ENCODE results near the gene CREB3L4. TPM values are rescaled to one million over a fixed set of nuclear protein-coding genes. Genes with fewer than 3 reads are reported as not detected.
A peak's percentile ranks its signal among the peaks of the same experiment; 100 is the strongest.

The CREB3L4 gene
- total and polyA plus RNA-seq, 4 donors: 1.4 to 10.7 (median 6.9) TPM

DNA sequence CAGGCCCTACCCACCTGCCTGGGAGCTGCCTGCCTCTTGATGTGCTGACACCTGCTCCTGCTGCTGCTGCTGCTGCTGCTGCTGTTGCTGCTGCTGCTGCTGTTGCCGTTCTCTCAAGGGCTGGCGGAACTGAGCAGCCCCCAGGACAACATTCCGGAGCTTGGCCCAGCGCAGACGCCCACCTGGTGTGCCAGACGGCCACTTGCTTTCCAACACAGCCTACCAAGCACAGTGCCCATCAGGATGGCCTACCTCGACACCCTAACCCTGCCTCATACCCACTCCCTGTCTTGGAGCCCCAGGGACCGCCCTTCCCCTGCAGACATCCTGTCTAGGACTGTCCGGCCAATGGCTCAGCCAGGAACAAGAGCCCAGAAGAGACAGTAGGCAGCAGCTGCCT is 33.0 kb upstream of the CREB3L4 start:
- no peak overlapping the region for H3K27ac ChIP-seq (ENCODE audit: low read depth in 1 of 2, low read length in 2 of 2)
- intact Hi-C loops (cut with DNase I): no loop called here
- DNase-seq (peak in 1 of 2 donors; percentile 72), ATAC-seq (ENCODE audit: low FRiP score) (no peak)
- no peaks in the 10 kb centered on the region for H3K27me3 ChIP-seq (ENCODE audit: control insufficient read depth in 1 of 2, insufficient read depth in 2 of 2, low read length in 1 of 2)
- no peak overlapping the region for H3K4me3 ChIP-seq (ENCODE audit: low read length in 2 of 2)
- peaks cover 6 to 11% of the 10 kb centered on the region in 2 donors for H3K36me3 ChIP-seq (ENCODE audit: control insufficient read depth in 1 of 2, insufficient read depth in 2 of 2, low read length in 1 of 2)
- 94 to 96% methylated on average over 9 of the region's 9 CpGs for WGBS, 2 donors
- no peaks in the 10 kb centered on the region for H3K9me3 ChIP-seq (ENCODE audit: control insufficient read depth, low read length)
- no peaks in the 10 kb centered on the region for H3K4me1 ChIP-seq (ENCODE audit: control insufficient read depth in 1 of 2, insufficient read depth in 2 of 2, low read length in 2 of 2)

DNA sequence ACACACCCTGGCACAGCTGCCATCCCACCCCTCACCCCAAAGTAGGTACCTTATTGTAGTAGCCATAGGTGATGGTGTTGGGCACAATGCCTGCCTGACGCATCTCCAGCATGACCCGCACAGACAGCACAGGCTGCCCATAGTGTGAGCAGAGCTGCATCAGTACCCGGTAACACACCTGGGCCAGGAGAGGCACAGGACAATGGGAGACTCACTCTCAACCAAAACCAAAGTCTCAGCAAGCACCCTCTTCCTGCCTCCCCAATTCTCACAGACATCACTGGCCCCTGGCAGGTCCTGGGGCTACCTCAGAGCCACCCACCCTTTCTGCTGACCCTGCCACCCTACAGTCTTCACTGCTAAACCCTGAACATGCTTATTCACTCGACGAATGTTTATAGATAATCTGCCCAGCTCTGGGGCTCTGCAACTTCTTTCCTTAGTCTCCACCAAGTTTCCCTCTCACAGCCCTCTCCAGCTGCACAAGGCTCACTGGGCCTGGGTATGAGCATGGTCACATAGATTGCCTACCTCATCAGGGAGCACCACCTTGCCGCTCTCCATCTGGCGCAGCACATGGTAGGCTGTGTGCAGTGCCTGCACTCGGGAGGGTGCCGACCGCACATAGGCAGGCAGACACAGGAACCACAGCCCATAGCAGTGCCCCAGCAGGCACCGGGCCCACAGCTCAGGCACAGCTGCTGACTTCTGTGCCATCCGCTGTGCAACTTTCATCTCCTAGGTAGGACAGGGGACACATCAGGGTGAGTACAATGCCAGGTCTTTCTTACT is 31.5 kb upstream of the CREB3L4 start:
- intact Hi-C loops (cut with DNase I): no loop called here
- no peak for ATAC-seq (ENCODE audit: low FRiP score)
- WGBS, 2 donors: 95 to 97% methylated on average over 12 of the region's 12 CpGs
- peak in 1 of 2 donors; percentile 37 for DNase-seq
- H3K4me1 ChIP-seq (ENCODE audit: control insufficient read depth in 1 of 2, insufficient read depth in 2 of 2, low read length in 2 of 2): no peaks in the 10 kb centered on the region
- no peaks in the 10 kb centered on the region for H3K9me3 ChIP-seq (ENCODE audit: control insufficient read depth, low read length)
- no peaks in the 10 kb centered on the region for H3K27me3 ChIP-seq (ENCODE audit: control insufficient read depth in 1 of 2, insufficient read depth in 2 of 2, low read length in 1 of 2)
- H3K4me3 ChIP-seq (ENCODE audit: low read length in 2 of 2): no peak overlapping the region
- H3K36me3 ChIP-seq (ENCODE audit: control insufficient read depth in 1 of 2, insufficient read depth in 2 of 2, low read length in 1 of 2): peaks cover 6 to 10% of the 10 kb centered on the region in 2 donors
- H3K27ac ChIP-seq (ENCODE audit: low read depth in 1 of 2, low read length in 2 of 2): no peak overlapping the region

DNA sequence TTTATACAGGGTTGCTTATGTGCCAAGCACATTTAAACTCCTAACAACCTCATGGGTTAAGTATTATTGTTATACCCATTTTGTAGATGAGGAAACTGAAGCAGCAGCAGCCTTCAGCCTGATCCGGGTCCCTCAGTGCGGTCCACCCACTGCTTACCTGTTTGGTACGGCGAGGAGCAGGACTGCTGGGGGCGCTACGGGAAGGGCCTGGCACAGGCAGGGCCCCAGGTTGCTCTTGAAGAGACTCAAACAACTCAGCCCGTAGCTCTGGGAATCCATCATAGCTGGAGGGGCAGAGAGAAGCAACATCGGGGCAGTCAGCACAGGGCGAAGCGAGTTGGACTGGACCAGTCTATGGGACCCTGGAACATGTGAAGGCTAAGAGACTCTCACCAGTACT is 30.4 kb upstream of the CREB3L4 start:
- H3K36me3 ChIP-seq (ENCODE audit: control insufficient read depth in 1 of 2, insufficient read depth in 2 of 2, low read length in 1 of 2): peaks cover 6 to 8% of the 10 kb centered on the region in 2 donors
- no peak overlapping the region for H3K27ac ChIP-seq (ENCODE audit: low read depth in 1 of 2, low read length in 2 of 2)
- ATAC-seq (ENCODE audit: low FRiP score): no peak
- peak in 1 of 2 donors; percentile 59 for DNase-seq
- H3K27me3 ChIP-seq (ENCODE audit: control insufficient read depth in 1 of 2, insufficient read depth in 2 of 2, low read length in 1 of 2): no peaks in the 10 kb centered on the region
- no peaks in the 10 kb centered on the region for H3K4me1 ChIP-seq (ENCODE audit: control insufficient read depth in 1 of 2, insufficient read depth in 2 of 2, low read length in 2 of 2)
- H3K9me3 ChIP-seq (ENCODE audit: control insufficient read depth, low read length): no peaks in the 10 kb centered on the region
- intact Hi-C loops (cut with DNase I): no loop called here
- WGBS, 2 donors: 95 to 96% methylated on average over 10 of the region's 10 CpGs
- H3K4me3 ChIP-seq (ENCODE audit: low read length in 2 of 2): no peak overlapping the region

DNA sequence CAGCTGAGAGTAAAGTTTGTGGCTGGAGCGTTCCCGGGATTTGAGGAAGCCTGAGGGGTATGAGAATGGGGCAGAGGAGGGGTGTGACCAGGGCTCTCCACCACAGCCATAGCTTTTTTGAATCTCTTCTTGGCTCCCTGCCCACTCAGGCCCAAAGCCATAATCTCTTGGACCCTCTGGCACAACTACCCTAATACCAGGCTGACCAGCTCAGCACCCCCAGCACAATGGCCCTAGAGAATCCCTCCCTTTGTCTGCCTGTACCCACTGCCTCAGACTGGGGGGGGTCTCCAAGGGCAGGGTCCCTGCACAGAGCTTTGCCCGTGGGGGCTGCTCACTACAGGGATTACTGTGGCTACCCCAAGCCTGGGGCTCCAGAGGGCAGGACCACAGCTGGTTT is 28.7 kb upstream of the CREB3L4 start:
- WGBS, 2 donors: 92 to 95% methylated on average over 3 of the region's 3 CpGs
- peak in 1 of 2 donors; percentile 51 for DNase-seq
- ATAC-seq (ENCODE audit: low FRiP score): no peak
- intact Hi-C loops (cut with DNase I): no loop called here
- Histone ChIP-seq H3K9me3 (ENCODE audit: control insufficient read depth, low read length) (no peaks in the 10 kb centered on the region), H3K27me3 (ENCODE audit: control insufficient read depth in 1 of 2, insufficient read depth in 2 of 2, low read length in 1 of 2) (no peaks in the 10 kb centered on the region), H3K36me3 (ENCODE audit: control insufficient read depth in 1 of 2, insufficient read depth in 2 of 2, low read length in 1 of 2) (peaks cover under 1 to 8% of the 10 kb centered on the region in 2 donors), H3K4me3 (ENCODE audit: low read length in 2 of 2) (no peak overlapping the region), H3K27ac (ENCODE audit: low read depth in 1 of 2, low read length in 2 of 2) (no peak overlapping the region), H3K4me1 (ENCODE audit: control insufficient read depth in 1 of 2, insufficient read depth in 2 of 2, low read length in 2 of 2) (no peaks in the 10 kb centered on the region)

DNA sequence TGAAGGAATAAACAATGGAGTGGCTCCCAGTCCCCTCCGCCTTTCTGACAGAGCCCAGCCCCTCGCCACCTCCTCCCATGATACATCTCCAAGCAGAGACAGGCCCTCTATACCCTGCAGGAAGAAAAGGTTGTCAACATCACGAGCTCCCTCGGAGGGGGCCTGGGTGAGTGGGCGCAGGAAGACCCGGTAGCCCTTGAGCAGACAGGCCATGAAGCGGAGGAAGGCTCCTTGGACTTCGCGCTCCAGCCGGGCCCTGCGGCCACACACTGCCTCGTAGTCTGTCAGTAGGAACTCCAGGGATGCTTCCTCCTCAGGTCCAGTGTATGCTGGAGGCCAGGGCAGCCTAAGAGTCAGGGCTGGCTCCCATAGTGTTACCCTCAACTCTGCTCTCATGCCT is 28.2 kb upstream of the CREB3L4 start:
- Histone ChIP-seq H3K9me3 (ENCODE audit: control insufficient read depth, low read length) (no peaks in the 10 kb centered on the region), H3K4me1 (ENCODE audit: control insufficient read depth in 1 of 2, insufficient read depth in 2 of 2, low read length in 2 of 2) (no peaks in the 10 kb centered on the region), H3K36me3 (ENCODE audit: control insufficient read depth in 1 of 2, insufficient read depth in 2 of 2, low read length in 1 of 2) (peaks cover 0 to 8% of the 10 kb centered on the region in 2 donors), H3K27me3 (ENCODE audit: control insufficient read depth in 1 of 2, insufficient read depth in 2 of 2, low read length in 1 of 2) (no peaks in the 10 kb centered on the region), H3K27ac (ENCODE audit: low read depth in 1 of 2, low read length in 2 of 2) (no peak overlapping the region), H3K4me3 (ENCODE audit: low read length in 2 of 2) (no peak overlapping the region)
- 76 to 79% methylated on average over 12 of the region's 12 CpGs for WGBS, 2 donors
- intact Hi-C loops (cut with DNase I): no loop called here
- DNase-seq: peak in 1 of 2 donors; percentile 67
- no peak for ATAC-seq (ENCODE audit: low FRiP score)

DNA sequence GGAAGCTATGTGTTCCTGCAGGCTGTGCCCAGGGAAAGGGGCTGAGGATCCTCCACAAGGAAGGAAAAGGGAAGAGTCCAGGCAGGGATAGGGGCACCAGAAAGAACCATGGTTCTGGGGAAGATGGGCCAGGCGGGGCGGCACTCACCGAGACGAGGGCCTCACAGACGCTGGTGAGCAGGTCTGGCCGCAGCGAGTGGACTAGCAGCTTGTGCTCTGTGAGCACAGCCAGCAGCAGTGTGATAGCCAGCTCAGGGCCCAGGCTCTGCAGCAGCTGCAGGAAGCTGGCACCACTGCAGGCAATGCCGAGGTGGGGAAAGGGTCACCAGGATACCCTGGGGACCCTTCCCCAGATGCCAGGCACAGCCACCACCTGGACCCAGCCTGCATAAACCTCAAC is 26.9 kb upstream of the CREB3L4 start:
- intact Hi-C loops (cut with DNase I): no loop called here
- no peaks in the 10 kb centered on the region for H3K27me3 ChIP-seq (ENCODE audit: control insufficient read depth in 1 of 2, insufficient read depth in 2 of 2, low read length in 1 of 2)
- H3K27ac ChIP-seq (ENCODE audit: low read depth in 1 of 2, low read length in 2 of 2): no peak overlapping the region
- peak; percentile 26 to 49 for DNase-seq
- whole genome bisulfite sequencing, 2 donors: 93 to 97% methylated on average over 8 of the region's 8 CpGs
- peaks cover 0 to 4% of the 10 kb centered on the region in 2 donors for H3K36me3 ChIP-seq (ENCODE audit: control insufficient read depth in 1 of 2, insufficient read depth in 2 of 2, low read length in 1 of 2)
- no peaks in the 10 kb centered on the region for H3K4me1 ChIP-seq (ENCODE audit: control insufficient read depth in 1 of 2, insufficient read depth in 2 of 2, low read length in 2 of 2)
- no peaks in the 10 kb centered on the region for H3K9me3 ChIP-seq (ENCODE audit: control insufficient read depth, low read length)
- no peak overlapping the region for H3K4me3 ChIP-seq (ENCODE audit: low read length in 2 of 2)
- no peak for ATAC-seq (ENCODE audit: low FRiP score)

DNA sequence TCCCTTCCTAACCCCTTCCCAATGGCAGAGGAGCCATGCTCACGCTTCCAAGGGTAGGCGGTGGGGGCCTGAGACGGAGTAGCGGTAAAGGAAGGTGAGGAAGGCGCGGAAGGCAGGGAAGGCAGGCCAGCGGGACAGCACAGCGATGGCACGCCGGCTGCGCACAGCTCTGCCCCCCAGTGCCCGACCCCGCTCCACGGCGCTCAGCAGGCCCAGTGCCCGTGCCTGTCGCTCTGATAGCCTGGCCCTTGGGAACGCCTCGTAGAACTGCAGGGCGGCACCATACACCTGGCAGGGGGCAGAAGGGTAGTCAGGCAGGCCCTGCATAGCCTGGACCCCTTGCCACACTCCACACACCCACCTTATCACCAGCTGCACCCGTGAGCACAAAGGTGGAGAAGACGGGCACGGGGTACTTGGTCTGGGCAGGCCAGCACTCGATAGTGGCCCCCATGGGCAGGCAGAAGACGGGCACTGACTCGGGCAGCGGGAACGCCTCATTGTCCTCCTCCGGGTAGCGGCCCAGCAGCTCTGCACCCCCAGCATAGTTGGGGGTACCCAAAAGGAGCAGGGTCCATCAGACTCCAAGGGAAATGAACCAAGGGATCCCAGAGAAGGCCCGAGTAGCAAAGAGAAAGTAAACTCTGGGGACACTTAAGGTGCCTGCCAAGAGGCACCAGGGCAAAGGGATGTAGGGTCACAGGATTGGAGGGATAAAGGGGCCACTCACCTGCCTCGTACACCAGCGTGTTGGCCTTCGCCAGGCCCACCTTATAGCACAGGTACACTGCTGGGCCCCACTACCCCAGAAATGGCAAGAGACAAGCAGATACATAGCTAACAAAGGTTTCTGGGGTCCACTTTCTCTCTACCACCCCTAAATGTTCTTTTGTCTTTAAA is 25.6 kb upstream of the CREB3L4 start:
- Histone ChIP-seq H3K36me3 (ENCODE audit: control insufficient read depth in 1 of 2, insufficient read depth in 2 of 2, low read length in 1 of 2) (no peaks in the 10 kb centered on the region), H3K27me3 (ENCODE audit: control insufficient read depth in 1 of 2, insufficient read depth in 2 of 2, low read length in 1 of 2) (no peaks in the 10 kb centered on the region), H3K4me3 (ENCODE audit: low read length in 2 of 2) (no peak overlapping the region), H3K27ac (ENCODE audit: low read depth in 1 of 2, low read length in 2 of 2) (no peak overlapping the region), H3K9me3 (ENCODE audit: control insufficient read depth, low read length) (no peaks in the 10 kb centered on the region), H3K4me1 (ENCODE audit: control insufficient read depth in 1 of 2, insufficient read depth in 2 of 2, low read length in 2 of 2) (no peaks in the 10 kb centered on the region)
- no peak for ATAC-seq (ENCODE audit: low FRiP score)
- DNase-seq: peak; percentile 47 to 74
- intact Hi-C loops (cut with DNase I): no loop called here
- 94% methylated on average over 34 of the region's 34 CpGs for WGBS, 2 donors

DNA sequence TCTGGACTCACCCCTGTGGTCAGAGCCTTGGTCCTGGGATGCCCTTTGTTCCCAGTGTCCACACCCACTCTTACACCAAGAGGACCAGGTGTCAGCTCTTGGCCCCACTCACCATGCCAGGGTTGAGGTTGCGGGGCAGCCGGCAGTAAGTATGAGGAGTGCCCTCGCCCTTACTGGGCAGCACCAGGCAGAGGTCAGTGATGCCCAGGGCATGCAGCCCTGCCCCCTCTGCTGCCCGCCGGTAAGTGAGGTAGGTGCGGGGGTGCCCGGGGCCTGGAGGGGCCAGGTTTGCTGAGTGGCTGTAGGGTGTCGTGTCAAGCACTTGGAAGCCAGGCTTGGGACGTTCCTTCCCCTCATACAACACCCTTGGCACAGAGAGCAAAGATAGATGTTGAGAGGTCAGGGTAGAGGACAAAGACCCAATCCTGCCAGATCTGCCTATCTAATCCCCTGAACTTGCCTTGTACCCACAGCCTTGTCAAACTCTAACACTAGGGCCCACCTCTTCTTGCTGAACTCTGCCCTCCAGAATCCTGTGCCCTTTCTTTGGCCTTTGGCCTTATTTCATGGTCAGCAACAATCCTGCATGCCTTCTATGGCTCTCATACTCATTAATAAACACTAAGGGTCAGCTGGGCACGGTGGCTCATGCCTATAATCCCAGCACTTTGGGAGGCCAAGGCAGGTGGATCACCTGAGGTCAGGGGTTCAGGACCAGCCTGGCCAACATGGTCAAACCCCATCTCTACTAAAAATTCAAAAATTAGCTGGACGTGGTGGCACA is 24.7 kb upstream of the CREB3L4 start:
- Histone ChIP-seq H3K9me3 (ENCODE audit: control insufficient read depth, low read length) (no peaks in the 10 kb centered on the region), H3K27ac (ENCODE audit: low read depth in 1 of 2, low read length in 2 of 2) (no peak overlapping the region), H3K36me3 (ENCODE audit: control insufficient read depth in 1 of 2, insufficient read depth in 2 of 2, low read length in 1 of 2) (peaks cover 0 to 3% of the 10 kb centered on the region in 2 donors), H3K27me3 (ENCODE audit: control insufficient read depth in 1 of 2, insufficient read depth in 2 of 2, low read length in 1 of 2) (no peaks in the 10 kb centered on the region), H3K4me3 (ENCODE audit: low read length in 2 of 2) (no peak overlapping the region), H3K4me1 (ENCODE audit: control insufficient read depth in 1 of 2, insufficient read depth in 2 of 2, low read length in 2 of 2) (no peaks in the 10 kb centered on the region)
- DNase-seq (peak; percentile 21 to 63), ATAC-seq (ENCODE audit: low FRiP score) (no peak)
- WGBS, 2 donors: 86 to 89% methylated on average over 11 of the region's 11 CpGs
- intact Hi-C loops (cut with DNase I): no loop called here

Data from aorta (tissue), 5 donors.